ENCODE results near the gene PFN3. TPM values are rescaled to one million over a fixed set of nuclear protein-coding genes. Genes with fewer than 3 reads are reported as not detected.
A peak's percentile ranks its signal among the peaks of the same experiment; 100 is the strongest.
"Not testable (repeated sequence)": the region's sequence is repeated elsewhere in the genome, so short reads cannot be mapped to it uniquely, and the experiment has no call there.

Gene PFN3
- total RNA-seq, 2 donors from 2014 or later, result not detected

- H3K4me1 Mint-ChIP-seq, result peaks cover 38% of the 10 kb centered on the region
- H3K27me3 Mint-ChIP-seq, result no peaks in the 10 kb centered on the region
- DNase-seq, result no peak
- H3K4me3 Mint-ChIP-seq, result no peak overlapping the region
- H3K36me3 Mint-ChIP-seq (ENCODE audit: low read depth), result no peaks in the 10 kb centered on the region
- no peak for ATAC-seq
- no peaks in the 10 kb centered on the region for H3K9me3 ChIP-seq (ENCODE audit: control insufficient read depth, low read length, poor library complexity, severe bottlenecking)
- peak overlapping the region; percentile 70 for H3K27ac Mint-ChIP-seq
Measured at GRCh38 chr5:177377851-177378776, 22.3 kb downstream of the PFN3 start.

DNA sequence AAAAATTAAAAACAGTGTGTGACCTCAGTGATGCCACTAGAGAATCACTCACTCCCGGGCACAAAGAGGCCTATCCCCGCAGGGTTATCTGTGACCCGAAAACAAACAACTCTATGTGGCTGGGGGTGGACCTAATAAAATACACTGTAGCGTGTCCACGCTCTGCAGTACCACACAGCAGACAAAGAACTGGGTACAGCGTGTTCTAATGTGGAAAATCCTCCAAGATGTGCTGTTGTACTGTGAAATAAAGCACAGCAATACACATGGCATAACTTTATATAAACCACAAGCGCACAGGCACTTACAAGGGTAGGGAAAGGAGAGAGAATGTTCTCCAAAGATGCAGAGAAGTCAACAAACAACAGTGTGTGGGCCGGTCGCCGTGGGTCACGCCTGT, 24.4 kb downstream of the PFN3 start:
- Mint-ChIP-seq H3K27me3 (no peaks in the 10 kb centered on the region), H3K4me1 (peaks cover 46% of the 10 kb centered on the region), H3K4me3 (no peak overlapping the region), H3K27ac (peak overlapping the region; percentile 90), H3K36me3 (ENCODE audit: low read depth) (no peaks in the 10 kb centered on the region)
- no peak for DNase-seq
- H3K9me3 ChIP-seq (ENCODE audit: control insufficient read depth, low read length, poor library complexity, severe bottlenecking), result no peaks in the 10 kb centered on the region
- ATAC-seq, result no peak

- Mint-ChIP-seq H3K27ac (peak overlapping the region; percentile 90), H3K4me1 (peaks cover 48% of the 10 kb centered on the region)
- not testable (repeated sequence) for H3K9me3 ChIP-seq (ENCODE audit: control insufficient read depth, low read length, poor library complexity, severe bottlenecking); H3K27me3 Mint-ChIP-seq; H3K36me3 Mint-ChIP-seq (ENCODE audit: low read depth); ATAC-seq; H3K4me3 Mint-ChIP-seq; DNase-seq
Measured at GRCh38 chr5:177375516-177375915, 24.9 kb downstream of the PFN3 start.

DNA sequence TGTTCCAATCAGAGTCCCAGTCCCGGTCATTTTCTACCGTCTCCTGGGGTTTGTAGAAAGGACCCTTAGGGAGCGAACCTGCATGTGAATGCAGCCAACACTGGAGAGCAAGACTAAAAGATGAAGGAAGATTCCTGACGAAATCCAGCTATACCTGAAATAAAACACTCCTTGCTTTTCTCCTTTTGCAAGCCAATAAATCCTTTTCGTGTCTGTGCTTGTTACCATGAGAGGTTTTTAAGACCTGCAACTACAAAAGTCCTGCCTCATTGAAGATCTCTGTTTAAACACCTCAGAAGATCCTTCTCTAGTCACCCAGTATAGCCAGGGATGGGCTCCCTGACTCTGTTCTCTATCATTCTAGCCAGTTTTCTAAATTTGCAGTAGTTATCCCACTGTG, 26.2 kb downstream of the PFN3 start:
- Mint-ChIP-seq H3K4me1 (peaks cover 42% of the 10 kb centered on the region), H3K4me3 (peak overlapping the region; percentile 88)

DNA sequence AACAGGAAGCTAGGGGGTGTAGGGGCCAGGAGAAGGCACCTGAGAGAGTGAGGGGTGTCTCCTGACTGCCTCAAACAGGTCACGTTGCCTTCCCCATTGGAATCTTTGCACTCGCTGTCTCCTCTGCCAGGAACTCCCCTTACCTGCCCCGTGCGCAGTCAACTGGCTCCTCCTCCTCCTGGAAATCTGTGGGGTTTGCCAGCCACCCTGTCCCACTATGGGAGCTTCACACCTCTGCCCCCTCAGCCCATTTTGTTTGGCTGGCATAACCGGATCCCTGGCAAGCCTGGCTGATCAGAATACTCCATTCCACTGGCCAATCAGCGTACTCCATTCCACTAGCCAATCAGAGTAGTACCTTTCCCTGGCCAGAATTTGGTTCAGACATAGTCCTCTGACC, 26.7 kb downstream of the PFN3 start:
- H3K4me3 Mint-ChIP-seq, result peak overlapping the region; percentile 88
- DNase-seq, result no peak
- peaks cover 3% of the 10 kb centered on the region for H3K36me3 Mint-ChIP-seq (ENCODE audit: low read depth)
- H3K4me1 Mint-ChIP-seq, result peaks cover 44% of the 10 kb centered on the region
- H3K27me3 Mint-ChIP-seq, result no peaks in the 10 kb centered on the region
- H3K9me3 ChIP-seq (ENCODE audit: control insufficient read depth, low read length, poor library complexity, severe bottlenecking), result no peaks in the 10 kb centered on the region
- ATAC-seq, result no peak
- H3K27ac Mint-ChIP-seq, result peak overlapping the region; percentile 90

More for the DNA sequence above, 26.2 kb downstream of the PFN3 start:
- no peak for ATAC-seq
- no peaks in the 10 kb centered on the region for H3K27me3 Mint-ChIP-seq
- H3K36me3 Mint-ChIP-seq (ENCODE audit: low read depth), result no peaks in the 10 kb centered on the region
- no peak for DNase-seq
- H3K27ac Mint-ChIP-seq, result peak overlapping the region; percentile 90
- H3K9me3 ChIP-seq (ENCODE audit: control insufficient read depth, low read length, poor library complexity, severe bottlenecking), result no peaks in the 10 kb centered on the region

- Mint-ChIP-seq H3K27ac (peak overlapping the region; percentile 90), H3K27me3 (no peaks in the 10 kb centered on the region), H3K36me3 (ENCODE audit: low read depth) (peaks cover 9% of the 10 kb centered on the region), H3K4me3 (peak overlapping the region; percentile 88), H3K4me1 (peaks cover 50% of the 10 kb centered on the region)
- H3K9me3 ChIP-seq (ENCODE audit: control insufficient read depth, low read length, poor library complexity, severe bottlenecking), result no peaks in the 10 kb centered on the region
- DNase-seq (no peak), ATAC-seq (peak; percentile 36)
Measured at GRCh38 chr5:177372910-177373309, 27.6 kb downstream of the PFN3 start.

DNA sequence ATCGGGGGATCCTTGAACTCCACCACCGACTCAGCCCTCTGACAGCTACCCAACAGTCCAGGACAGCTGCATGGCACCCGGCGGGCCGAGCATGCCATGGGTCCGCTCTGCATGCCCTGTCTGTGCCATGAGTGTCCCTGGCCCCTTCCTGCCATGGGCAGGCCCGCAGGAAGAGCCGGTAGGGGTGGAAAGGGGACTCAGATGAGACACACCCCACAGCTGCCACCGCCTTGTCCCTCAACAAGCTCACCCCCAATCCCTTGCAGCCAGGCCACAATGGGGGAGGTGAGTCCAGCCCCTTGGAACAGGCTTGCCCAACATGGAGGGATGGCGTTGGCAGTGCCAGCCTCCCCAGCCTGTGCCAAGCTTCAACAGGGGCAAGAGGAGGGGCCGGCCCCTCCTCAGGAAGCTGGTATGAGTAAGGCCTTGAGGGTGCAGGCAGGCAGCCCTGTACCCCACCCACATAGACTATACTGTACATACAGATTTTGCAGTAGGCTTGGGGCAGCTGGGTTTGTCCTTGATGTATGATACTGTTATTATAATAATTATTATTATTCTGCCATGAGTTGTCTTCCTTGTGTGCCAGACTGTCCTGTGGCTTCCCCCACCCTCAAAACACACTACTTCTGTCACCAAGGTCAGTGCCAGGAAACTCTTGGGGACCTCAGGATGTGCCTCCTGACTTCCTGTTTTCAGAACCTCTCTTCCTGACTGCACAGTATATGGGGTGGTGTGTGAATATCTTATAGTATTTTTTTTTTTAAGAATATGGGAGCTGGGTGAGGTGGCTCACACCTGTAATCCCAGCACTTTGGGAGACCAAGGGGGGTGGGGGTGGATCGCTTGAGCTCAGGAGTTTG, 28.2 kb downstream of the PFN3 start:
- no peaks in the 10 kb centered on the region for H3K27me3 Mint-ChIP-seq
- no peaks in the 10 kb centered on the region for H3K9me3 ChIP-seq (ENCODE audit: control insufficient read depth, low read length, poor library complexity, severe bottlenecking)
- H3K4me3 Mint-ChIP-seq, result peak overlapping the region; percentile 88
- no peak for DNase-seq
- H3K27ac Mint-ChIP-seq, result peak overlapping the region; percentile 90
- peaks cover 50% of the 10 kb centered on the region for H3K4me1 Mint-ChIP-seq
- peak; percentile 45 for ATAC-seq
- peaks cover 9% of the 10 kb centered on the region for H3K36me3 Mint-ChIP-seq (ENCODE audit: low read depth)

DNA sequence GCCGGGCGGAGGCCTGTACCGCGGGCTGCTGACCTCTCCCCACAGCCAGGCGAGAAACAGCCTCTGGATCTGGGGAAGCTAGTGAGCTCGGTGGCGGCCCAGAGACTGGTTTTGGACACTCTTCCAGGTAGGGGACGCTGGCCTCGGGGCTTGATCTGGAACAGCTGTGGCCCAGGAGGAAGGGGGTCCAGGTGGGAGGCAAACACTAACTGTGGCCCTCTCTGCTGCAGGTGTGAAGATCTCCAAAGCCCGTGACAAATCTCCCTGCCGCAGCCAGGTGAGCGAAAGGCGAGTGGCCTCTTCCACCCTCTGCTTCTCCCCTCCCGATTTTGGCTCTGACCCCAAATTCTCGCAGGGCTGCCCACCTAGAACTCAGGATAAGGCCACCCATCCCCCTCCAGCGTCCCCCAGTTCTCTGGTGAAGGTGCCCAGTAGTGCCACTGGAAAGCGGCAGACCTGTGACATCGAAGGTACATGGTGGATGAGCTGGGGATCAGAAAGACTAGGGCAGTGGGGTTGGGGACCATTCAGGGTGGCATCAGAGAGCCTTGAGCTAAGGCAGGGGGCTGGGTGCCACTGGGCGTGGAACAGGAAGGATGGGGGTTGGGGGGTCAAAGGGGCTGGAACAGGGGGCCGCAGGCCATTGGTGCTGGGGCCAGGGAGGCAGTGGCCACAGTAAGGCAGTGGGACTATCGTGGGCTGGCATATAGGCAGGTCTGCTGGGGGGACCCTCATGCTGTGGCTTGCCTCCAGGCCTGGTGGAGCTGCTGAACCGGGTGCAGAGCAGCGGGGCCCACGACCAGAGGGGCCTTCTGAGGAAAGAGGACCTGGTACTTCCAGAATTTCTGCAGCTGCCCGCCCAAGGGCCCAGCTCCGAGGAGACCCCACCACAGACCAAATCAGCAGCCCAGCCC, 29.1 kb downstream of the PFN3 start:
- peak overlapping the region; percentile 90 for H3K27ac Mint-ChIP-seq
- H3K9me3 ChIP-seq (ENCODE audit: control insufficient read depth, low read length, poor library complexity, severe bottlenecking), result no peaks in the 10 kb centered on the region
- H3K4me1 Mint-ChIP-seq, result peaks cover 51% of the 10 kb centered on the region
- ATAC-seq, result no peak
- no peaks in the 10 kb centered on the region for H3K27me3 Mint-ChIP-seq
- peak overlapping the region; percentile 88 for H3K4me3 Mint-ChIP-seq
- DNase-seq, result no peak
- peaks cover 9% of the 10 kb centered on the region for H3K36me3 Mint-ChIP-seq (ENCODE audit: low read depth)

DNA sequence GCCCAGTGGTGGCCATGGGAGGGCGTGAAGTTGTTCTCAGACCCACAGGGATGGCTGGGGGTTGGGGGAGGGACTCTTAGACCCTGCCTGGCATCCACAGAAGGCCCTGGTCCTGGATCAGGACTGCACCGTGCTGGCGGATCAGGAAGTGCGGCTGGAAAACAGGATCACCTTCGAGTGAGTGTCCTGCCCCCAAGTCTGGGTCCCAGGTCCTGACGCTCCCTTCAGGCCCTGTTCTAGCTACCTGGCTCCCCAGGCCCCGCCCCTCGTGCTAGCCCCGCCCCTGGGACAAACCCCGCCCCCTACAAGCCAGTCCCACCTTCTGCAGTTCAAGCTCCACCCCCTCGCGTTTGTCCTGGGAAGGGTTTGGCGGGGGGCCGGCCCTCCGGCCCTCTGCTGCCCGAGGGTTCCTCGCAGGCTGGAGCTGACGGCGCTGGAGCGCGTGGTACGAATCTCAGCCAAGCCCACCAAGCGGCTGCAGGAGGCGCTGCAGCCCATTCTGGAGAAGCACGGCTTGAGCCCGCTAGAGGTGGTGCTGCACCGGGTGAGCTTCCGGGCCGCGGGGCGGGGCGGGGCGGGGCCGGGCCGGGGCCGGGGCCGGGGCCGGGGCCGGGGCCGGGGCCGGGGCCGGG, 29.9 kb downstream of the PFN3 start:
- peak; percentile 85 for ATAC-seq
- H3K4me1 Mint-ChIP-seq, result peaks cover 55% of the 10 kb centered on the region

GRCh38 chr5:177369645-177370440, 30.6 kb downstream of the PFN3 start:
- H3K9me3 ChIP-seq (ENCODE audit: control insufficient read depth, low read length, poor library complexity, severe bottlenecking), result no peaks in the 10 kb centered on the region
- DNase-seq (no peak), ATAC-seq (no peak)
- peak overlapping the region; percentile 95 for H3K27ac Mint-ChIP-seq
- peaks cover 48% of the 10 kb centered on the region for H3K4me1 Mint-ChIP-seq
- peak overlapping the region; percentile 82 for H3K4me3 Mint-ChIP-seq
- H3K36me3 Mint-ChIP-seq (ENCODE audit: low read depth), result peaks cover 9% of the 10 kb centered on the region
- no peaks in the 10 kb centered on the region for H3K27me3 Mint-ChIP-seq

More for the DNA sequence above, 29.9 kb downstream of the PFN3 start:
- Mint-ChIP-seq H3K4me3 (peak overlapping the region; percentile 88), H3K27ac (peak overlapping the region; percentile 32), H3K36me3 (ENCODE audit: low read depth) (peaks cover 9% of the 10 kb centered on the region), H3K27me3 (no peaks in the 10 kb centered on the region)
- no peaks in the 10 kb centered on the region for H3K9me3 ChIP-seq (ENCODE audit: control insufficient read depth, low read length, poor library complexity, severe bottlenecking)
- DNase-seq, result peak; percentile 37 to 63 (median 58)

- Mint-ChIP-seq H3K4me3 (peak overlapping the region; percentile 82), H3K27ac (peak overlapping the region; percentile 95), H3K27me3 (no peaks in the 10 kb centered on the region), H3K36me3 (ENCODE audit: low read depth) (peaks cover 9% of the 10 kb centered on the region), H3K4me1 (peaks cover 48% of the 10 kb centered on the region)
- DNase-seq, result no peak
- ATAC-seq, result no peak
- no peaks in the 10 kb centered on the region for H3K9me3 ChIP-seq (ENCODE audit: control insufficient read depth, low read length, poor library complexity, severe bottlenecking)
Measured at GRCh38 chr5:177368869-177369644, 31.4 kb downstream of the PFN3 start.
